SU-DHL-6 (cell line): ENCODE results near the gene SF3B3.

Experiments used
- H2AFZ ChIP-seq: fragments of 200-600 bp; sonication (generic); 2 replicates; pipeline ENCODE4 v1.6.1; 2014; ENCODE audit warnings: low read depth, mild to moderate bottlenecking, moderate library complexity, mixed read lengths, antibody characterized with exemption, low read length; ENCODE audit not compliant: severe bottlenecking
- H3F3A ChIP-seq: fragments of 200-600 bp; shearing (Covaris generic); 2 replicates; pipeline ENCODE4 v1.6.0; 2016; ENCODE audit warnings: antibody characterized with exemption, mild to moderate bottlenecking; ENCODE audit not compliant: insufficient read depth
- H3K27ac ChIP-seq: fragments of 200-600 bp; sonication (generic); 2 replicates; pipeline ENCODE4 v1.5.1; 2016; ENCODE audit warnings: low read depth, mild to moderate bottlenecking, low read length, moderate library complexity, mixed read lengths
- H3K27me3 ChIP-seq: fragments of 200-600 bp; sonication (generic), shearing (Covaris generic); 2 replicates; pipeline ENCODE4 v1.6.0; 2014; ENCODE audit warnings: mild to moderate bottlenecking, low read length
- H3K36me3 ChIP-seq: fragments of 200-600 bp; sonication (generic); 2 replicates; pipeline ENCODE4 v1.6.1; 2014; ENCODE audit warnings: mild to moderate bottlenecking, low read length, mixed read lengths
- H3K4me2 ChIP-seq: fragments of 300-600, 200-600 bp; shearing (Covaris generic), sonication (generic); 2 replicates; pipeline ENCODE4 v1.6.0; 2014; ENCODE audit warnings: low read length, low read depth, mild to moderate bottlenecking; ENCODE audit not compliant: poor library complexity, severe bottlenecking
- H3K4me3 ChIP-seq: fragments of 200-600 bp; sonication (generic); 2 replicates; pipeline ENCODE4 v1.5.1; 2014; ENCODE audit warnings: antibody characterized with exemption, low read length, mild to moderate bottlenecking, mixed read lengths; ENCODE audit not compliant: insufficient read depth, poor library complexity, severe bottlenecking
- H3K79me2 ChIP-seq: fragments of 200-600 bp; sonication (generic); 2 replicates; pipeline ENCODE4 v1.6.1; 2014; ENCODE audit warnings: mild to moderate bottlenecking, low read length, moderate library complexity; ENCODE audit not compliant: insufficient read depth
- H3K9ac ChIP-seq: fragments of 200-600 bp; sonication (generic); 2 replicates; pipeline ENCODE4 v1.7.0; 2014; ENCODE audit warnings: mild to moderate bottlenecking, low read length
- H3K9me2 ChIP-seq: fragments of 200-600 bp; sonication (generic); replicated peaks from 2 replicates; pipeline ENCODE4 v1.6.1; 2014; ENCODE audit warnings: low read length; ENCODE audit not compliant: insufficient read depth
- H3K9me3 ChIP-seq: fragments of 200-600 bp; sonication (generic); 2 replicates; pipeline ENCODE4 v1.6.1; 2014; ENCODE audit warnings: low read length, mixed read lengths; ENCODE audit not compliant: insufficient read depth
- H4K20me1 ChIP-seq: fragments of 200-600 bp; sonication (generic); 2 replicates; pipeline ENCODE4 v1.6.1; 2014; ENCODE audit warnings: low read depth, mild to moderate bottlenecking, antibody characterized with exemption, low read length, moderate library complexity, mixed read lengths
- CTCF ChIP-seq: fragments of 200-600 bp; sonication (generic); IDR thresholded peaks from one replicate; pipeline ENCODE4 v1.5.1; 2017; ENCODE audit warnings: antibody characterized with exemption, mild to moderate bottlenecking, low read length, moderate library complexity; ENCODE audit not compliant: insufficient read depth, poor library complexity, severe bottlenecking
- EZH2phosphoT487 ChIP-seq: fragments of 200-600 bp; sonication (generic), shearing (Covaris generic); conservative IDR thresholded peaks from 2 replicates; pipeline ENCODE4 v1.6.1; 2018; ENCODE audit warnings: mild to moderate bottlenecking, antibody characterized with exemption, low read length, moderate library complexity, mixed read lengths

Gene SF3B3

GRCh38 chr16:70483426-70483825 is 40.2 kb upstream of the SF3B3 start:
- H3K4me2 ChIP-seq, result peak overlapping the region; percentile 34
- TF ChIP-seq CTCF, result no peak
- H3K79me2 ChIP-seq, result no peaks in the 10 kb centered on the region
- H3K9ac ChIP-seq, result peak overlapping the region; percentile 35; the same call in 1 of the 2 replicates
- no peaks in the 10 kb centered on the region for H3K9me2 ChIP-seq
- peak overlapping the region; percentile 69 for H3K27ac ChIP-seq
- no peaks in the 10 kb centered on the region for H3K27me3 ChIP-seq
- no peaks in the 10 kb centered on the region for H3K36me3 ChIP-seq
- H3K4me3 ChIP-seq, result no peak overlapping the region
- H4K20me1 ChIP-seq, result no peaks in the 10 kb centered on the region
- H2AFZ ChIP-seq, result no peak overlapping the region
- H3F3A ChIP-seq, result 0 out of 2 replicates have a peak, but pooled peaks cover 8% of the 10 kb centered on the region
- H3K9me3 ChIP-seq, result no peaks in the 10 kb centered on the region

GRCh38 chr16:70484867-70485266 is 38.7 kb upstream of the SF3B3 start:
- Histone ChIP-seq H3F3A (0 out of 2 replicates have a peak, but pooled peaks cover 8% of the 10 kb centered on the region), H3K9me2 (no peaks in the 10 kb centered on the region), H3K27ac (no peak overlapping the region), H3K4me3 (no peak overlapping the region), H3K79me2 (no peaks in the 10 kb centered on the region), H3K9me3 (no peaks in the 10 kb centered on the region), H2AFZ (no peak overlapping the region), H3K9ac (no peak overlapping the region), H3K4me2 (no peak overlapping the region), H3K27me3 (no peaks in the 10 kb centered on the region), H4K20me1 (no peaks in the 10 kb centered on the region), H3K36me3 (no peaks in the 10 kb centered on the region)
- TF ChIP-seq CTCF, result no peak
- TF ChIP-seq EZH2phosphoT487, result no peak

- Histone ChIP-seq H3K9me2 (no peaks in the 10 kb centered on the region), H3F3A (no peaks in the 10 kb centered on the region), H3K9me3 (no peaks in the 10 kb centered on the region), H2AFZ (no peak overlapping the region), H3K4me2 (no peak overlapping the region), H4K20me1 (no peaks in the 10 kb centered on the region), H3K79me2 (no peaks in the 10 kb centered on the region), H3K4me3 (no peak overlapping the region), H3K27ac (no peak overlapping the region), H3K27me3 (no peaks in the 10 kb centered on the region), H3K36me3 (no peaks in the 10 kb centered on the region), H3K9ac (no peak overlapping the region)
- TF ChIP-seq EZH2phosphoT487 (no peak), CTCF (no peak)
Measured at GRCh38 chr16:70490261-70490660, 33.4 kb upstream of the SF3B3 start.

GRCh38 chr16:70493802-70494201 is 29.8 kb upstream of the SF3B3 start:
- no peak overlapping the region for H3K4me3 ChIP-seq
- H3K9ac ChIP-seq, result no peak overlapping the region
- no peaks in the 10 kb centered on the region for H3K9me2 ChIP-seq
- no peaks in the 10 kb centered on the region for H3K9me3 ChIP-seq
- no peaks in the 10 kb centered on the region for H3F3A ChIP-seq
- TF ChIP-seq CTCF, result no peak
- no peak for TF ChIP-seq EZH2phosphoT487
- H4K20me1 ChIP-seq, result no peaks in the 10 kb centered on the region
- no peak overlapping the region for H2AFZ ChIP-seq
- no peaks in the 10 kb centered on the region for H3K79me2 ChIP-seq
- no peak overlapping the region for H3K4me2 ChIP-seq
- no peaks in the 10 kb centered on the region for H3K27me3 ChIP-seq
- no peaks in the 10 kb centered on the region for H3K36me3 ChIP-seq
- H3K27ac ChIP-seq, result no peak overlapping the region
